H9 (cell line): Measurements from ENCODE around the gene GATA3. TPM values are rescaled to one million over a fixed set of nuclear protein-coding genes. Genes with fewer than 3 reads are reported as not detected.

Experiments used
- DNase-seq: peaks from one replicate; pipeline ENCODE4 v3.0.0-alpha.2; 2017
- H2AFZ ChIP-seq: one replicate; pipeline ENCODE4 v1.6.1; 2013; ENCODE audit warnings: mild to moderate bottlenecking, low read length, control low read depth, moderate library complexity
- H2AK5ac ChIP-seq: 2 replicates; pipeline ENCODE4 v1.6.1; 2013; ENCODE audit warnings: low read length, control low read depth, mixed read lengths; ENCODE audit not compliant: insufficient read length
- H2BK120ac ChIP-seq: one replicate; pipeline ENCODE4 v1.6.1; 2013; ENCODE audit warnings: low read depth, mild to moderate bottlenecking, low read length, control low read depth, inconsistent platforms; ENCODE audit not compliant: poor library complexity, severe bottlenecking
- H2BK12ac ChIP-seq: 2 replicates; pipeline ENCODE4 v1.6.1; 2013; ENCODE audit warnings: low read length, control low read depth, mixed read lengths, low read depth; ENCODE audit not compliant: insufficient read length
- H2BK15ac ChIP-seq: 2 replicates; pipeline ENCODE4 v1.6.1; 2013; ENCODE audit warnings: low read depth, low read length, control low read depth
- H2BK20ac ChIP-seq: one replicate; pipeline ENCODE4 v1.6.1; 2013; ENCODE audit warnings: low read depth, mild to moderate bottlenecking, low read length, control low read depth, inconsistent platforms; ENCODE audit not compliant: poor library complexity, severe bottlenecking
- H2BK5ac ChIP-seq: 2 replicates; pipeline ENCODE4 v1.6.1; 2013; ENCODE audit warnings: low read length, control low read depth, mixed read lengths; ENCODE audit not compliant: insufficient read length
- H3K14ac ChIP-seq: 2 replicates; pipeline ENCODE4 v1.6.1; 2013; ENCODE audit warnings: low read length, control low read depth; ENCODE audit not compliant: insufficient read depth
- H3K18ac ChIP-seq: 2 replicates; pipeline ENCODE4 v1.6.1; 2013; ENCODE audit warnings: low read depth, mild to moderate bottlenecking, mixed read lengths, low read length, control low read depth; ENCODE audit not compliant: insufficient read length
- H3K23ac ChIP-seq: 2 replicates; pipeline ENCODE4 v1.6.1; 2013; ENCODE audit warnings: low read length, control low read depth, mixed read lengths, low read depth; ENCODE audit not compliant: insufficient read length
- H3K23me2 ChIP-seq: 2 replicates; pipeline ENCODE4 v1.6.1; 2013; ENCODE audit warnings: low read depth, mild to moderate bottlenecking, mixed read lengths, low read length, control low read depth; ENCODE audit not compliant: insufficient read length, poor library complexity, severe bottlenecking
- H3K27ac ChIP-seq: 2 replicates; pipeline ENCODE4 v1.5.1; 2013; ENCODE audit warnings: low read length, control low read depth, mixed read lengths, low read depth; ENCODE audit not compliant: insufficient read length
- H3K27me3 ChIP-seq: 2 replicates; pipeline ENCODE4 v1.6.1; 2013; ENCODE audit warnings: low read length, control low read depth, inconsistent platforms; ENCODE audit not compliant: insufficient read depth
- H3K4ac ChIP-seq: 2 replicates; pipeline ENCODE4 v1.6.1; 2013; ENCODE audit warnings: low read depth, mild to moderate bottlenecking, control low read depth, inconsistent platforms, low read length, moderate library complexity
- H3K4me1 ChIP-seq: 2 replicates; pipeline ENCODE4 v1.6.1; 2013; ENCODE audit warnings: low read length, control low read depth, inconsistent platforms; ENCODE audit not compliant: insufficient read depth
- H3K4me2 ChIP-seq: 2 replicates; pipeline ENCODE4 v1.6.1; 2013; ENCODE audit warnings: low read length, control low read depth, mixed read lengths; ENCODE audit not compliant: insufficient read length, insufficient read depth
- H3K56ac ChIP-seq: 2 replicates; pipeline ENCODE4 v1.6.1; 2013; ENCODE audit warnings: low read depth, mild to moderate bottlenecking, mixed read lengths, low read length, control low read depth; ENCODE audit not compliant: insufficient read length
- H3K79me1 ChIP-seq: 2 replicates; pipeline ENCODE4 v1.6.1; 2013; ENCODE audit warnings: low read depth, mild to moderate bottlenecking, moderate library complexity, low read length, control low read depth, inconsistent platforms; ENCODE audit not compliant: insufficient read depth, poor library complexity, severe bottlenecking
- H3K79me2 ChIP-seq: 2 replicates; pipeline ENCODE4 v1.6.1; 2013; ENCODE audit warnings: low read length, control low read depth, inconsistent platforms; ENCODE audit not compliant: insufficient read depth
- H3K9ac ChIP-seq: 2 replicates; pipeline ENCODE4 v1.6.1; 2013; ENCODE audit warnings: low read length, control low read depth, mixed read lengths; ENCODE audit not compliant: insufficient read length; ENCODE audit errors: extremely low read depth
- H3K9me3 ChIP-seq: one replicate; pipeline ENCODE4 v1.6.1; 2013; ENCODE audit warnings: low read depth, low read length, inconsistent platforms; ENCODE audit not compliant: control insufficient read depth
- H3T11ph ChIP-seq: one replicate; pipeline ENCODE4 v1.6.1; 2013; ENCODE audit warnings: mild to moderate bottlenecking, low read length, control low read depth, inconsistent platforms
- H4K20me1 ChIP-seq: one replicate; pipeline ENCODE4 v1.6.1; 2013; ENCODE audit not compliant: control insufficient read depth, insufficient read length, insufficient read depth
- H4K5ac ChIP-seq: 2 replicates; pipeline ENCODE4 v1.6.1; 2013; ENCODE audit warnings: low read depth, mild to moderate bottlenecking, mixed read lengths, low read length, control low read depth; ENCODE audit not compliant: insufficient read length
- H4K8ac ChIP-seq: replicated peaks from 2 replicates; pipeline ENCODE4 v1.6.1; 2013; ENCODE audit warnings: low read length, control low read depth, mixed read lengths, low read depth; ENCODE audit not compliant: insufficient read length
- H4K91ac ChIP-seq: 2 replicates; pipeline ENCODE4 v1.6.1; 2013; ENCODE audit warnings: low read depth, mild to moderate bottlenecking, moderate library complexity, mixed read lengths, low read length, control low read depth; ENCODE audit not compliant: insufficient read length
- H3K27ac Mint-ChIP-seq, 3 experiments: 2 replicates in 2 of 3; 3 replicates in 1 of 3; pipeline ENCODE4 v1.8.0; 2020 to 2021; ENCODE audit warnings: mixed read lengths in 3 of 3, mild to moderate bottlenecking in 1 of 3, moderate library complexity in 1 of 3
- H3K27me3 Mint-ChIP-seq: 2 replicates; pipeline ENCODE4 v1.8.0; 2021; ENCODE audit warnings: low read depth, mild to moderate bottlenecking, moderate library complexity, mixed read lengths
- H3K36me3 Mint-ChIP-seq, 3 experiments: 2 replicates in 2 of 3; 3 replicates in 1 of 3; pipeline ENCODE4 v1.8.0; 2020 to 2021; ENCODE audit warnings: low read depth in 3 of 3, mixed read lengths in 3 of 3; ENCODE audit not compliant: insufficient read depth in 1 of 3
- H3K4me1 Mint-ChIP-seq, 2 experiments: 2 replicates each; pipeline ENCODE4 v1.8.0; 2020; ENCODE audit warnings: mixed read lengths in 2 of 2
- H3K4me3 Mint-ChIP-seq, 2 experiments: 2 replicates in 1 of 2; 3 replicates in 1 of 2; pipeline ENCODE4 v1.8.0; 2020 to 2021; ENCODE audit warnings: mild to moderate bottlenecking in 2 of 2, mixed read lengths in 2 of 2, moderate library complexity in 1 of 2
- H3K9me3 Mint-ChIP-seq, 2 experiments: 2 replicates in 1 of 2; 3 replicates in 1 of 2; pipeline ENCODE4 v1.8.0; 2020; ENCODE audit warnings: mild to moderate bottlenecking in 2 of 2, mixed read lengths in 2 of 2, moderate library complexity in 1 of 2
- CTCF ChIP-seq: fragments of 200-600 bp; sonication (generic); conservative IDR thresholded peaks from 3 replicates; pipeline ENCODE4 v1.8.0; 2021; ENCODE audit warnings: antibody characterized with exemption, mild to moderate bottlenecking
- WGBS: extraction: QIAGEN DNeasy Blood & Tissue Kit; methylation state at CpG from one replicate; pipeline ENCODE4 v1.1.7; 2013; ENCODE audit warnings: missing lambda C conversion rate, low lambda C conversion rate, mixed read lengths; ENCODE audit not compliant: insufficient read length; ENCODE audit errors: extremely low coverage; 5-methylcytosine and 5-hydroxymethylcytosine counted together
- total RNA-seq: library from RNA; stranded (reverse); gene quantifications from 2 replicates; pipeline ENCODE4 v1.2.1, GENCODE V29; 2021

GATA3 gene
- total RNA-seq, 1 experiment from 2014 or later, result 0.31 TPM

GRCh38 chr10:8013006-8013405 is 41.5 kb upstream of the GATA3 start:
- no peak overlapping the region for H2BK120ac ChIP-seq
- no peak overlapping the region for H3K27ac Mint-ChIP-seq
- H4K20me1 ChIP-seq, result no peaks in the 10 kb centered on the region
- no peak overlapping the region for H3K18ac ChIP-seq
- no CpG with 5 or more reads among the region's 1 CpG for WGBS
- no peak overlapping the region for H3K56ac ChIP-seq
- H3K4me2 ChIP-seq, result no peak overlapping the region
- no peak overlapping the region for H3K9ac ChIP-seq
- H3K4me1 Mint-ChIP-seq, result peaks cover 11 to 13% of the 10 kb centered on the region in 2 experiments
- no peak for TF ChIP-seq CTCF
- peaks cover 1% of the 10 kb centered on the region for H3K27me3 Mint-ChIP-seq
- H3K27me3 ChIP-seq, result no peaks in the 10 kb centered on the region
- no peak overlapping the region for H4K8ac ChIP-seq
- H2BK15ac ChIP-seq, result no peak overlapping the region
- no peak overlapping the region for H2BK5ac ChIP-seq
- no peak for DNase-seq
- H2BK20ac ChIP-seq, result no peak overlapping the region
- H3K4me1 ChIP-seq, result peaks cover 4% of the 10 kb centered on the region; the same call in 1 of the 2 replicates
- no peak overlapping the region for H2AK5ac ChIP-seq
- H3K23ac ChIP-seq, result no peak overlapping the region
- no peak overlapping the region for H3K14ac ChIP-seq
- no peaks in the 10 kb centered on the region for H3K23me2 ChIP-seq
- no peak overlapping the region for H2AFZ ChIP-seq
- H3K9me3 ChIP-seq, result no peaks in the 10 kb centered on the region
- no peak overlapping the region for H3T11ph ChIP-seq
- no peak overlapping the region for H3K27ac ChIP-seq
- H3K79me1 ChIP-seq, result no peaks in the 10 kb centered on the region
- no peak overlapping the region for H2BK12ac ChIP-seq
- H4K5ac ChIP-seq, result no peak overlapping the region
- no peak overlapping the region for H4K91ac ChIP-seq
- H3K4me3 Mint-ChIP-seq, result no peak overlapping the region
- peaks cover 0 to 12% (median 7%) of the 10 kb centered on the region in 3 experiments; a peak in 5 of 7 replicates for H3K36me3 Mint-ChIP-seq
- no peaks in the 10 kb centered on the region for H3K9me3 Mint-ChIP-seq
- no peaks in the 10 kb centered on the region for H3K79me2 ChIP-seq
- H3K4ac ChIP-seq, result no peak overlapping the region
